H1 (cell line): ENCODE data around the gene KLF2. TPM values are rescaled to one million over a fixed set of nuclear protein-coding genes. Genes with fewer than 3 reads are reported as not detected.

ENCODE experiments used
- TAF7 ChIP-seq: optimal IDR thresholded peaks from 2 replicates; pipeline ENCODE3; 2011; ENCODE audit warnings: low read depth, mild to moderate bottlenecking, inconsistent platforms, low read length, moderate library complexity, borderline replicate concordance
- polyA plus RNA-seq, 7 experiments: library from polyadenylated mRNA; depleted of rRNA in 3 of 7; stranded (reverse) in 5 of 7; unstranded in 2 of 7; fragments of >200 nt in 5 of 7; fragments of 200-250 nt in 2 of 7; gene quantifications; 1 replicate in 5 of 7; 2 replicates in 1 of 7; 4 replicates in 1 of 7; pipeline versions ENCODE4 v1.2.1 to v1.2.3, GENCODE V29; 2011 to 2013; ENCODE audit warnings: missing spikeins in 2 of 7, mixed read lengths in 2 of 7
- total RNA-seq: library from RNA; stranded (reverse); fragmentation: NEBNext Ultra II Directional; extraction: Animal tissue kit (Norgen Biotek cat#: 25700); gene quantifications from 2 replicates; pipeline ENCODE4 v1.2.1, GENCODE V29; 2021

Gene KLF2
- total and polyA plus RNA-seq, 2 of the 8 experiments (the other 6 are each of a cell fraction or from before 2014, with no cell fraction given) = 0.19 to 0.33 TPM

DNA sequence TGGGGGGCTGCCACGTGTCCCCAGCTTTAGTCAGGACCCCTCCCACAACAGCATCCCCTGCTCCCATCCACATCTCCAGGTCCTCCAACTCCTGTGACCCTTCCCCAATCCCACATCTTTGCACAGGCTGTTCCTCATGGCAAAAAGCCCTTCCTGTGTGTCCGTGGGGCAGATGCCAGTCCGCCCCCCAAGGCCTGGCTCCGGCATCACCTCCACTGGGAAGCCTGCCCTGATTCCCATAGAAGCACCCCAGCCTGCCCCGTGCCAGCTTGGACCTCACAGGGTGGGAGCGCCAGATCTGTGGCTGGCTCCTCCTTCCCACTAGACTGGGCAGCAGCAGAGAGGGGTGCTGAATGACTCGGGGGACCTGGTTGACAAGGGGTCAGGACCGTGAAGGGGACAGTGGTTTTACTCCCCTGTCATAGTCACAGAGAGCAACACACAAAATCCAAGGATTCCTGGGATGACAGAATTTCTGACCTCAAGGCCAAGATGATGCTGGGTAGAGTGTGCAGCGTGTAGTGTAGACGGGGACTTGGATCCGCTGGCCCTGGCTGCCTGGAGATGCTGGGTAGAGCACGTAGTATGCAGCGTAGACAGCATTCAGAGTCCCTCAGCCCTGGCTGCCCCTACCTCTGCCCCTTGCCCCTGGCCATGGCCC lies 13.3 kb downstream of the KLF2 start (continued):
- TF ChIP-seq TAF7 = no peak
